Activated B cell treated with CpG ODN at 0.5 μM for 24 hours (primary cell): ENCODE measurements around the gene PKNOX1. TPM values are rescaled to one million over a fixed set of nuclear protein-coding genes. Genes with fewer than 3 reads are reported as not detected.
"Not testable (repeated sequence)": the region's sequence is repeated elsewhere in the genome, so short reads cannot be mapped to it uniquely, and the experiment has no call there.

Source experiments
- ATAC-seq: fragments of 200-7000 bp; cut with Tn5 transposase; one replicate; pipeline ENCODE4 v1.10.0; 2021; ENCODE audit warnings: low read depth, mild to moderate bottlenecking, moderate library complexity
- CTCF ChIA-PET: fragments of 350-600 bp; sonication (Branson Sonifier 250); formaldehyde crosslinking; loops from one replicate; lab custom pipeline; 2021; ENCODE audit warnings: antibody characterized with exemption; lab: Charles Lee
- POLR2A ChIA-PET: fragments of 350-600 bp; sonication (Branson Sonifier 250); formaldehyde crosslinking; loops from one replicate; lab custom pipeline; 2021; ENCODE audit warnings: antibody characterized with exemption; lab: Charles Lee
- DNase-seq: peaks from one replicate; pipeline ENCODE4 v3.0.0; 2022
- H3K27ac Mint-ChIP-seq: one replicate; pipeline ENCODE4 v1.8.0; 2020; ENCODE audit warnings: mixed read lengths
- H3K27me3 Mint-ChIP-seq: one replicate; pipeline ENCODE4 v1.8.0; 2021; ENCODE audit warnings: mixed read lengths
- H3K36me3 Mint-ChIP-seq: one replicate; pipeline ENCODE4 v1.8.0; 2021; ENCODE audit warnings: low read depth, mixed read lengths
- H3K4me1 Mint-ChIP-seq: one replicate; pipeline ENCODE4 v1.8.0; 2021; ENCODE audit warnings: mixed read lengths
- H3K4me3 Mint-ChIP-seq: one replicate; pipeline ENCODE4 v1.8.0; 2020; ENCODE audit warnings: mild to moderate bottlenecking, mixed read lengths
- H3K9me3 Mint-ChIP-seq: one replicate; pipeline ENCODE4 v1.8.0; 2020; ENCODE audit warnings: mixed read lengths
- intact Hi-C: fragments of 100-400 bp; cut with micrococcal nuclease; formaldehyde crosslinking; loops from one replicate; pipeline ENCODE4 v1.15.1; 2024
- total RNA-seq: library from RNA; stranded (reverse); gene quantifications from 2 replicates; pipeline ENCODE4 v1.2.3, GENCODE V29; 2022

PKNOX1 gene
- total RNA-seq, 1 donor from 2014 or later: 13.3 TPM

- CTCF ChIA-PET, H3K36me3 Mint-ChIP-seq, ATAC-seq, POLR2A ChIA-PET, intact Hi-C loops, DNase-seq, H3K4me3 Mint-ChIP-seq, H3K9me3 Mint-ChIP-seq, H3K27ac Mint-ChIP-seq, H3K27me3 Mint-ChIP-seq, H3K4me1 Mint-ChIP-seq: not testable (repeated sequence)
Measured at GRCh38 chr21:43082587-43083300, 108.4 kb downstream of the PKNOX1 start.

Other genes with a start within 250 kb of the PKNOX1 start
- gene WDR4, start 95.0 kb upstream of the PKNOX1 start, total RNA-seq: 56.7 and 60.5 TPM in 2 replicates
- 21.2 and 27.1 TPM in 2 replicates for gene NDUFV3, start 81.3 kb upstream of the PKNOX1 start, total RNA-seq
- gene ERVH48-1, start 48.9 kb upstream of the PKNOX1 start, total RNA-seq: not detected in 2 replicates
- 15.6 and 22.3 TPM in 2 replicates for gene CBS, start 101.3 kb downstream of the PKNOX1 start, total RNA-seq
- 64.2 and 80.6 TPM in 2 replicates for gene U2AF1, start 133.0 kb downstream of the PKNOX1 start, total RNA-seq
- gene CRYAA, start 194.4 kb downstream of the PKNOX1 start, total RNA-seq: not detected in 2 replicates